ENCODE results near the gene NELFCD.
"Not testable (repeated sequence)": the region's sequence is repeated elsewhere in the genome, so short reads cannot be mapped to it uniquely, and the experiment has no call there.

NELFCD gene

GRCh38 chr20:59007665-59008511 lies 26.8 kb downstream of the NELFCD start:
- peak in 8 of 56 donors; percentile 15 to 51 (median 34) for DNase-seq

DNA sequence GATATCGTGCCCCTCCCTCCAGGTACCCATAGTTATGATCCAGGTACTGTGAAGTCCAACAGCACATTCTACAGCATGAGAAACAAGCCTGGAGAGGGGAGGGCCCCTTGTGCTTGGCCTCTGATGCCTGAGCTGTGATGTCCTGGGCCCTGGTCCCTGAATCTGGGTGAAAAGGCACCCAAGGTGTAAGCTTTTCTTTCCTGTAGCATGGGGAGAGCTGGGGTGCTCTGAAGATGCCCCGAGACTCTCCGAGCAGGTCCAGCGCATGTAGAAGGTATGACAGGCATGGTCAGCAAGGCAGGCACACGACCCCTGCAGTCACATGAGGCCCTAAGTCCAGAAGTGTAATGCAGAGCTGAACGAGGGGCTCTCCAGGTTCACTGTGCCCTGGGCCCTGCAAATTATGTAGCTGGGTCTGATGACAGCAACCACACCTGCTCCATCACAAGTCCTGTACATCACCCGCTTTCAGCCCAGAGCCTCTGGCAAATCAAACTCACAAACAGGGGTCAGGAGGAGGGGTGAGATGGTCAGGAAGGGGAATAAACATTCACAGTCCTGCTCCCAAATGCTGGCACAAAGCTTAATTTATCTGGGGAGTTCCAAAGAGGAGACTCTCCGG lies 27.8 kb downstream of the NELFCD start:
- DNase-seq = no peak

DNA sequence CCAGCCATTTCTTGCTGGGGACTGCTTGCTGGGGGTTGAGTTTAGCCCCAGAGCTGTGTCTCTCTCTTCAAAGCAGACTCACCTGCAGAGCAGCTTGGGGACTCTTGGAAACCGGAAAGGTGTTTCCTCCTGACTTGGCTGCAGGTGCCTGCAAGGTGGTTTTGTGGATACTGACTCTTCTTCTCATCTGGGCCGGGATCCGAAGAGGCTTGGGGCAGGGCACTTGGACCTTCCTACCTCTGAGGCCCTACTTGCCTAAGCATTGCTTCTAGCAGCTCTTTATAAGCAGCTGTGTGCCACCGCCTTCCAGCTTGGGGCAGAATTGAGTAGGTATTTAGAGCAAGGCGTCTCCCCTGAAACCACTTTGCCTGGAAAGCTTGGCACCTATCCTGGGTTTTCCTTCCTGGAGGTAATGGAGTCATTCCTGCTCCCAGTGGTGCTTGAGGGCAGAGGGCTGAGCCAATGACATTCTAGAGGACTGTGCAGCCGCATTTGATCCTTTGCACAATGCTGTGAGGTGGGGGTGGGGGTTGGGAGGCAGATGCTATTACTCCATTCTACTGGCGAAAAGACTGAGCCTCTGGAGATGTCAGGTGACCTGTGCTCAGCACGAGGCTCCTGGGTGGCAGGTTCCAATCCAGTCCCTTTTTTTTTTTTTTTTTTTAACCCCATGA lies 29.4 kb downstream of the NELFCD start:
- no peak for DNase-seq

DNA sequence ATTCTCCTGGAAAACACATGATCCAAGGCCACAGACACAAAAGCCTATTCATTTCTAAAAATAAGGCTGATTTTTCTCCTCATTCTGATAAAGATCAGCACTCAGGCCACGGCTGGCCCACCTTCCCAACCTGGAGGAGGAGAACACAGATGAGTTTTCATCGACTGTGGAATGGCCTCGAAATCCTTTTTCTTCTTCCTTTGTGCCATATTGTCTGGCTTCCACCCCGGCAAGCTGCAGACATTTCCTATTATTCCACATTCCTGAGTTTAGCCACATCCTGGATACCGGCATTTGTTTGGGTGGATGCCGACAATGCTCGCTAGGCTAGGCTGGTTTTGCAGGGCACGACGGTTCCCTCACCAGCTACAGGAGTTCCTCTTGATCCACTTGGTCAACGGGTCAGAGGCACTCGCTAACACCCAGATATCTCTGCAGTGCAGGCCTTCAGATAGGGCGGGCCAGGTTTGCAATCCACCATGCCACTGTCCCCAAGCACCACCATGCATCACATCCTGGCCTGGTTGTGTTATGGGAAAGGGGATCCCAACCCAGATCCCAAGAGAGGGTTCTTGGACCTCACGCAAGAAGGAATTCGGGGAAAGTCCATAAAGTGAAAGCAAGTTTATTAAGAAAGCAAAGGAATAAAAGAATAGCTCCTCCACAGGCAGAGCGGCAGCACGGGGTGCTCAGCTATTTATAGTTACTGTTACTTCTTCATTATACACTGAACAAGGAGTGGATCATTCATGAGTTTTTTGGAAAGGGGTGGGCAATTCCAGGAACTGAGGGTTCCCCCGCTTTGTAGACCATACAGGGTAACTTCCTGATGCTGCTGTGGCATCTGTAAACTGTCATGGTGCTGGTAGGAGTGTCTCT lies 30.2 kb downstream of the NELFCD start:
- no peak for DNase-seq

- DNase-seq = not testable (repeated sequence)
These were observed 30.8 kb downstream of the NELFCD start for GRCh38 chr20:59011874-59012157.

DNA sequence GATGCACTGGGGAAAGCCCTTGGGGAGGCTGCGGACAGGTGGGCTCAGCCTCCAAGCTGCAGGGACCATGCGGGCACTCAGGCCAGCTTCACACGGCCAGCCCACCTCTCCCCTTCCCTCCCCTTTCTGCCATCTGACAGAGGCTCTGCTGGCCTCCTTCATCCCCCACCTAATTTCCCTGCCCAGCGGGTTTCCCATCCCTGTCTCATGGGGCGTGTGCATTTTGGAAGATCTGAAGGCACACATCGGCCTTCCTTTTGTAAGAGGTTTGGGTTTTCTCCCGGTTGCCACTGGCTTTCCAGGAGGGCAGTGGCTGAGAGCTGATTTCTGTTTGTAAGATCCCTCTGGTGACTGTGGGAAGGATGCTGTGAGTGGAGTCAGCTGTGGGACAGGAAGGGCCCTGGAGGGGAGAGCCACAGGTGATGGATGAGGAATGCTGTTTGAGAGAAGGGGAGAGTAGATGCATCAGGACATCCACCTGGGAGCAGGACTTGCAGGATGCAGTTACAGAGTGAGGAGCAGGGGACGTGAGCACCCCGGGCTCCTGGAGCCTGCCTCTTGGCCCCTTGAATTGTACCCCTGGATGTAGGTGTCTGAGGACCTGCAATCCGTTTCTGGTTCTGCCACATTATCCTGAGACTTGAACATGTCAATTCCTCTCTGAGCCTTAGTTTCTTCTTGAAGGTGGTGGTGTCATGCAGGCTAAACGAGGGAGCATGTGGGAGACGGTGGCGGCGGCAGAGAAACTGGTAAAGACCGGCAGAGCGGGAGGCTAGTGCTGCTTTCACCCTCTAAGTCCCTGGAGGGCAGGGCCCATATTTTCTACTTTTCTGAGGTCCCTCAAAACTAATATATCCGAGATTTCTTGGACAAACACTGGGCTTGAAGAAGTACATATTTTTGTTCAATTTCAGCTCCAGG lies 32.2 kb downstream of the NELFCD start:
- DNase-seq = no peak

GRCh38 chr20:59013959-59014608 lies 33.0 kb downstream of the NELFCD start:
- DNase-seq = peak in 11 of 56 donors; percentile 28 to 70 (median 41)

- DNase-seq = no peak
These were observed 33.8 kb downstream of the NELFCD start for GRCh38 chr20:59014680-59015389.

DNA sequence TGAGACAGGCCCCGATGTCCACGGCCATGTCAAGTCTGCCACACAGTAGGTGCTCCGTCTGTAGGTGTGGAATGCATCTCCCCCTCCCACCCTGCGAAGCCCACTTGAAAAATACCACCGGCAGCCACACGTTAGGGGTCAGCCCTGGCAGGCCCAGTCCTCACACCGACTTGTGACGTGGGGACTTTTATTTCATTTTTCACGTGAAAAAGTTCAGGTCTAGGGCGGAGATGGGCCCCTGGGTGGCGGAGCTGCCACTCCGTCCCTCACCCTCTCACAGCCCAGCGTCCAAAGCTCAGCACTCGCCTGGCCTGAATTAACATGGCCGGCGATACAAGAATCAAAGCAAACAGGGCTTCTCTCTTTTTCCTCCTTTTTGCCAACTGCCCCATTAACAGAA lies 34.4 kb downstream of the NELFCD start:
- DNase-seq = no peak

- DNase-seq = no peak
These were observed 35.0 kb downstream of the NELFCD start for GRCh38 chr20:59015812-59016711.

GRCh38 chr20:59016795-59017492 lies 35.9 kb downstream of the NELFCD start:
- no peak for DNase-seq

DNA sequence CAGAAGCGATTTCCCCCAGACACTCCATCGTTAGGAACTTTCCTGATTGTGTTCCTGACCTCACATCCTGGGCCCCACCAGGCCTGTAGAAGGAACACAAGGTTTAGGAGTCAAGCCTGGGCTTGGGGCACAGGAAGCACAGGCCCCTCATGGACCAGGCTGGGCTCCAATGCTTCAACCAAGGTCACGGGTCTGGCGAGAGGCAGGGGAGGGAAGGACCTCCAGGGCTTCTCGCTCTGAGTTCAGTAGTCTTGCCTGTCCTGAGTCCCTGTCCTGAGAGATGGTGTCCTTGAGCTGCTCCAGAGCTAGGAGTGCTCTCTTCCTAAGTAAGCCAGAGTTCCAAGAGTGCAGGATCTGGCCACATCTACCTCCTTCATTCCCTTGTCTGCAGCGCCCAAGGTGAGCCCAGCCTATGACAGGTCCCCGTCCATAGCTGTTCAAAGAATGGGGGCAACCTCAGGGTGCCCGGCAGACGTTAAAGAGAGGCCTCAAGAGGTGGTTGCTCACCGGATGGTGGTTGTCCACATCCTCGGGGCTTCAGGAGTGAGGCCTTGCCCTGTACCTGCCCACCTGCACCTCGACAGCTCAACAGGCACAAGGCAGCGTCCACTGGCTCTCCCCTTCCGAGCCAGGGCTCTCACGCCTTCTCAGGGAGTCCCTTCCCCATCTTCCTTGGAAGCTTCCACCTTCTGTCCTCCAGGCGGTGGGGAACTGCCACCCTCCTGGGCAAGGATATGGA lies 36.6 kb downstream of the NELFCD start:
- no peak for DNase-seq

GRCh38 chr20:59018817-59019216 lies 37.8 kb downstream of the NELFCD start:
- no peak for DNase-seq

DNA sequence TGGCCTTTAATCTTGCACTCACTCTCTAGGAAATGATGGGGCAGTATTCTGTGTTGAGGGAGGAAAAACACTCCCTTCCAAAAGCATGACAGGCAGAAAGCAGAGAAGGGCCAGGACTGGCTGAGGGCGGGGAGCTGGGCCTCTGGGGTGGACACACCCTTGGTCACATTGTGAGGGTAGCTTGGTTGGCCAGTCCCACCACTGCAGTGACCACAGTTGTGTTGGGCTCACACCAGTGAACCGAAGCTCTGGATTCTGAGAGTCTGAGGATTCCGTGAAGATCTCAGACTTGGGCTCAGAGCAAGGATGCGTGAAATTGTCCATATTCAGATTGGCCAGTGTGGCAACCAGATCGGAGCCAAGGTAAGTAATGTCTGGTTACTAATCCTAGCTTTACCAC lies 38.2 kb downstream of the NELFCD start, which contains the start of gene TUBB1:
Gene TUBB1, plus strand, starts transcription at position 213 of the 400 bp plus-strand sequence. Its CDS starts 94 bp downstream, at position 307.
- no peak for DNase-seq

- no peak for DNase-seq
These were observed 40.0 kb downstream of the NELFCD start for GRCh38 chr20:59020938-59021551.

DNA sequence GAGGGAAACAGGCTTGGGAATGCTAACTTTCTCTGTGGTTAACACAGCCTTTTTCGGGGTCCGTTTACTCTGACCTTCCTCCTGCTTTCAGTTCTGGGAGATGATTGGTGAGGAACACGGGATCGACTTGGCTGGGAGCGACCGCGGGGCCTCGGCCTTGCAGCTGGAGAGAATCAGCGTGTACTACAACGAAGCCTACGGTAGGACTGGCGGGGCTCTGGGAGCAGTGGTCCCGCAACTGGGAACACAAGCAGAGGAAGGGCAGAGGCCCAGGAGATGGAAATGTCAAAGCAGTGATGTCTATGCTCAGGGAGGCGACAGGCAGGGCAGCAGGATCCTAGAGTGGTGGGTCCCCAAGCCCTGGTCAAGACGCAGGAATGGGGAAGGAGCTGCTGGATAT lies 41.7 kb downstream of the NELFCD start:
- DNase-seq = no peak
